PC-9 (cell line): ENCODE results near the gene LEPROT.

Experiments
- EZH2 ChIP-seq: fragments of 200-600 bp; sonication (generic); IDR thresholded peaks from 2 replicates; pipeline ENCODE4 v1.8.0; 2017; ENCODE audit warnings: antibody characterized with exemption, low read depth
- TF ChIP-seq, protein P1 (sequence below): fragments of 200-600 bp; sonication (generic); conservative IDR thresholded peaks from 2 replicates; pipeline ENCODE4 v1.6.1; 2017; ENCODE audit warnings: mixed run types, antibody characterized with exemption, mild to moderate bottlenecking, moderate library complexity

DNA sequence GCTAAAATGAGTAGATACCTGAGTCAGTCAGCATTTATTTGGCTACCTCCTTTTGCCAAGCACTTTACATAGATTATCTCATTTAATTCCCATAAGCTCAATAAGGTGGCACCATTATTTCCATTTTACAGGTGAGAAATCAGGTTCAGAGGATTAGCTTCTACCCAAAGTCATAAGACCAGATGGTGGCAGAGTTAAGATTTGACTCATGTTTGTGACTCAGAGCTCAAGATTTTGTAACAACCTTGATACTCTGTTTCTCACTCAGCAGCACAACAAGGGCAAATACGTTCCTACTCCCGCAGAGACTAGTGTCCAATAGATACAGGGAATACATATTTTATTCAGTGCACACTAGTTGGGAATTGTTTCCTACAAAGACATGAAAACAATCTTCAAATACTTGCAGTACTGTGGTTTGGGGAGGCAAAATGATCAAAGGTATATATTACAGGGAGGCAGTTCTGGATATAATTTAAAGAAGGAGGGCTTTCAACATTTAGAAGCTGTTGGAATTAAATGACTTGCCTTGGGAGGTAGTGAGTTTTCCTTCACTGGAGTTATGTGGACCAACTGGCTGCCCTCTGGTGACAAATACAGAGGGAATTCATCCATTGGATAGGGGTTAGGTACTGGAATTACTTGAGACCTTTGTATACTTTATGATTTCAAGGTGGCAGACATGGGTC lies 3.6 kb downstream of the LEPROT start:
- TF ChIP-seq, protein P1, sequence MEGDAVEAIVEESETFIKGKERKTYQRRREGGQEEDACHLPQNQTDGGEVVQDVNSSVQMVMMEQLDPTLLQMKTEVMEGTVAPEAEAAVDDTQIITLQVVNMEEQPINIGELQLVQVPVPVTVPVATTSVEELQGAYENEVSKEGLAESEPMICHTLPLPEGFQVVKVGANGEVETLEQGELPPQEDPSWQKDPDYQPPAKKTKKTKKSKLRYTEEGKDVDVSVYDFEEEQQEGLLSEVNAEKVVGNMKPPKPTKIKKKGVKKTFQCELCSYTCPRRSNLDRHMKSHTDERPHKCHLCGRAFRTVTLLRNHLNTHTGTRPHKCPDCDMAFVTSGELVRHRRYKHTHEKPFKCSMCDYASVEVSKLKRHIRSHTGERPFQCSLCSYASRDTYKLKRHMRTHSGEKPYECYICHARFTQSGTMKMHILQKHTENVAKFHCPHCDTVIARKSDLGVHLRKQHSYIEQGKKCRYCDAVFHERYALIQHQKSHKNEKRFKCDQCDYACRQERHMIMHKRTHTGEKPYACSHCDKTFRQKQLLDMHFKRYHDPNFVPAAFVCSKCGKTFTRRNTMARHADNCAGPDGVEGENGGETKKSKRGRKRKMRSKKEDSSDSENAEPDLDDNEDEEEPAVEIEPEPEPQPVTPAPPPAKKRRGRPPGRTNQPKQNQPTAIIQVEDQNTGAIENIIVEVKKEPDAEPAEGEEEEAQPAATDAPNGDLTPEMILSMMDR = no peak
- TF ChIP-seq EZH2 = no peak
